Large intestine (tissue), 3 donors: ENCODE measurements around the gene DEDD. TPM values are rescaled to one million over a fixed set of nuclear protein-coding genes. Genes with fewer than 3 reads are reported as not detected.

Experiments used
- DNase-seq, 2 donors: peaks; one replicate each; pipeline versions ENCODE4 v3.0.0 to v3.0.0-alpha.2; 2013
- H3K27ac ChIP-seq: one replicate; pipeline ENCODE4 v1.5.1; 2013; ENCODE audit warnings: low read length
- H3K27me3 ChIP-seq: 2 replicates; pipeline ENCODE4 v1.6.1; 2013; ENCODE audit warnings: low read length; ENCODE audit not compliant: control insufficient read depth, insufficient read depth
- H3K36me3 ChIP-seq: 2 replicates; pipeline ENCODE4 v1.6.1; 2013; ENCODE audit warnings: low read length; ENCODE audit not compliant: control insufficient read depth, insufficient read depth
- H3K4me1 ChIP-seq: one replicate; pipeline ENCODE4 v1.6.1; 2013; ENCODE audit warnings: low read length; ENCODE audit not compliant: control insufficient read depth, insufficient read depth
- H3K4me3 ChIP-seq: one replicate; pipeline ENCODE4 v1.5.1; 2013; ENCODE audit warnings: low read length
- H3K9me3 ChIP-seq: one replicate; pipeline ENCODE4 v1.6.1; 2013; ENCODE audit warnings: mild to moderate bottlenecking, low read depth, low read length, moderate library complexity; ENCODE audit not compliant: control insufficient read depth
- WGBS: methylation state at CpG from one replicate; pipeline ENCODE4 v1.1.5; 2013; ENCODE audit warnings: low lambda C conversion rate; ENCODE audit not compliant: insufficient coverage; 5-methylcytosine and 5-hydroxymethylcytosine counted together
- polyA plus RNA-seq: library from polyadenylated mRNA; unstranded; fragments of 120-200 nt; gene quantifications from one replicate; pipeline ENCODE4 v1.2.1, GENCODE V29; 2013

Gene DEDD
- polyA plus RNA-seq, 1 donor = 33.0 TPM

DNA sequence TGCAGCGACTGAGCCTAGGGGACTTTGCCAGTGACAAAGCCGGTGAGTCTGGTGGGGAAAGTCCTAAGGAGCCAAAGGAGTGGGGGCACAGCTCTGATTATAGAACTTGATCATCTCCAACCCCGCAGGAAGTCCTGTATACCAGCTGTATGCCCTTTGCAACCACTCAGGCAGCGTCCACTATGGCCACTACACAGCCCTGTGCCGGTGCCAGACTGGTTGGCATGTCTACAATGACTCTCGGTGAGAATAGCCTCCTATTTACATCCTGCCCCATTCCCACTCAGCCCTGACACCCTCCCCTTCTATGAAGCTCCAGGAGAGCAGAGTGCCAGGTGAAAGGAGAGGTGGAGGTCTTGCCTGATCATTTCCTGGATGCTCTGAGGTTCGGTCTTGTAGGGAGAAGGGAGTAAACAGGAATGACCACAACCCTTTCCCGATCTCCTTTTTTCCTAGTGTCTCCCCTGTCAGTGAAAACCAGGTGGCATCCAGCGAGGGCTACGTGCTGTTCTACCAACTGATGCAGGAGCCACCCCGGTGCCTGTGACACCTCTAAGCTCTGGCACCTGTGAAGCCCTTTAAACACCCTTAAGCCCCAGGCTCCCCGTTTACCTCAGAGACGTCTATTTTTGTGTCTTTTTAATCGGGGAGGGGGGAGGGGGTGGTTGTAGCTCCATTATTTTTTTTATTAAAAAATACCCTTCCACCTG is 32.6 kb upstream of the DEDD start:
- Histone ChIP-seq H3K9me3 (no peaks in the 10 kb centered on the region), H3K36me3 (peaks cover 44% of the 10 kb centered on the region), H3K4me1 (peaks cover 28% of the 10 kb centered on the region), H3K27me3 (no peaks in the 10 kb centered on the region), H3K27ac (peak overlapping the region; percentile 78), H3K4me3 (peak overlapping the region; percentile 63)
- no peak for DNase-seq
- WGBS = no CpG with 5 or more reads among the region's 14 CpGs

DNA sequence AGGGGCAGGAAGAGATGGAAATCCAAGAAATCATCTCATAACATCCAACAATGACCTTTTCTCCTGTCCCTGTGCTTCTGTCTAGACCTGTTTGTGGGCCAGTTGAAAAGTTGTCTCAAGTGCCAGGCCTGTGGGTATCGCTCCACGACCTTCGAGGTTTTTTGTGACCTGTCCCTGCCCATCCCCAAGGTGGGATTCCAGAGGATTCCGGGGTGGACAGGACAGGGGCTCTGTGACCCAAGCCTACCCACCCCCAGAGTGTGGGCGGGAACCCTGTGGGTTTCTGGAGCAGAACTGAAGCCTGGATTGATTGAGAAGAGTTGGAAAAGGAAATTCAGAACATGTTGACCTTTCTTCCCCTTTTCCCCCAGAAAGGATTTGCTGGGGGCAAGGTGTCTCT is 31.3 kb upstream of the DEDD start:
- WGBS = no CpG with 5 or more reads among the region's 5 CpGs
- Histone ChIP-seq H3K27me3 (no peaks in the 10 kb centered on the region), H3K9me3 (no peaks in the 10 kb centered on the region), H3K27ac (no peak overlapping the region), H3K4me3 (no peak overlapping the region), H3K36me3 (peaks cover 33% of the 10 kb centered on the region), H3K4me1 (peaks cover 35% of the 10 kb centered on the region)
- DNase-seq = no peak

DNA sequence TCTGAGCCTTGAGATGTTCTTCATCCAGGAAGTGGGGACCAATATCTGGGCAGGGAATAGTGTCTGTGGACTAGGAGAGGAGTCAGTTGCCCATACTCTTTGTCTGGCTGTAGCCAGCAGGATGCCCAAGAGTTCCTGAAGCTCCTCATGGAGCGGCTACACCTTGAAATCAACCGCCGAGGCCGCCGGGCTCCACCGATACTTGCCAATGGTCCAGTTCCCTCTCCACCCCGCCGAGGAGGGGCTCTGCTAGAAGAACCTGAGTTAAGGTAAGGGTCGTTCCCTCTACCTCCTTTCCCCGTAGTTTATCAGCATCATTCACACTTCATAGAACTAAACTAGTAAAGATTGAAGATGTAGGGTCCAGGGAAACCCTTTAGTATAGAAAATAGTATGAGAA is 30.3 kb upstream of the DEDD start:
- H3K27ac ChIP-seq = no peak overlapping the region

DNA sequence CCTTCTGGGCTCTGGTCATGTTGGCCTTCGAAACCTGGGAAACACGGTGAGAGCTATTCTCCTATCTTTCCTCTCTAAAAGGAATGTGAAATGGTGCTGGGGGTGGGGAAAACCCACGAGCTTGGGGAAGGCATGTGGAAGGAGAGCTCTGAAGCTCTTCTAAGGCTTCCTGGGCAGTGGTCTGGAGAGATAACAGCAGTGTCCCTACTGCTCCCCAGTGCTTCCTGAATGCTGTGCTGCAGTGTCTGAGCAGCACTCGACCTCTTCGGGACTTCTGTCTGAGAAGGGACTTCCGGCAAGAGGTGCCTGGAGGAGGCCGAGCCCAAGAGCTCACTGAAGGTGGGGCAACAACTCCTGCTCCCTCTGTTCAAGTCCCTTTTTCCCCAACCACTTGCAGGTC is 29.6 kb upstream of the DEDD start:
- DNase-seq = peak in 1 of 2 donors; percentile 50
- no CpG with 5 or more reads among the region's 7 CpGs for WGBS
- H3K4me3 ChIP-seq = no peak overlapping the region

More for the DNA sequence above, 30.3 kb upstream of the DEDD start:
- no peak for DNase-seq
- Histone ChIP-seq H3K4me3 (no peak overlapping the region), H3K4me1 (peaks cover 39% of the 10 kb centered on the region), H3K27me3 (no peaks in the 10 kb centered on the region), H3K9me3 (no peaks in the 10 kb centered on the region), H3K36me3 (peaks cover 35% of the 10 kb centered on the region)
- WGBS = no CpG with 5 or more reads among the region's 10 CpGs

DNA sequence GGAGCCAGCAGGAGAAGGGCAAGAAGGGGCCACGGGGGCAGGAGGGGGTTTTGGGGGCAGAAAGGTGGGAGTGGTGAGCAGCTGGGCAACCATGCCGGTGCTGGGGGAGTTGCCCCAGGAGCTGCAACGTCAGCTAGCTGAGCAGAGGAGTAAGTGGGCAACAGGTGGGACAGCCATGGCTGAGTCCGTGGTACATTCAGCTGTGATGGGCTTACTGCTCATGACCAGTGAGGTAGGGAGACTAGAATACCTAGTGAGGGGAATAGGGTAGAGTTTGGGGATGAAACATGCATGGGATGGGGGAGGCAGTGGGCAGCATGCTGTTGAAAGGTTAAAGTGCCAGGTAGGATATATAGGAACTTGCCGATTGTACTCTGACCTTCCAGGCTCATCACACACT is 29.2 kb upstream of the DEDD start:
- H3K36me3 ChIP-seq = peaks cover 46% of the 10 kb centered on the region
- DNase-seq = no peak
- no peak overlapping the region for H3K4me3 ChIP-seq
- peaks cover 34% of the 10 kb centered on the region for H3K4me1 ChIP-seq
- no peaks in the 10 kb centered on the region for H3K9me3 ChIP-seq
- WGBS = no CpG with 5 or more reads among the region's 5 CpGs
- H3K27ac ChIP-seq = no peak overlapping the region
- no peaks in the 10 kb centered on the region for H3K27me3 ChIP-seq

More for the DNA sequence above, 29.6 kb upstream of the DEDD start:
- Histone ChIP-seq H3K27ac (peak overlapping the region; percentile 35), H3K36me3 (peaks cover 42% of the 10 kb centered on the region), H3K27me3 (no peaks in the 10 kb centered on the region), H3K9me3 (no peaks in the 10 kb centered on the region), H3K4me1 (peaks cover 36% of the 10 kb centered on the region)

DNA sequence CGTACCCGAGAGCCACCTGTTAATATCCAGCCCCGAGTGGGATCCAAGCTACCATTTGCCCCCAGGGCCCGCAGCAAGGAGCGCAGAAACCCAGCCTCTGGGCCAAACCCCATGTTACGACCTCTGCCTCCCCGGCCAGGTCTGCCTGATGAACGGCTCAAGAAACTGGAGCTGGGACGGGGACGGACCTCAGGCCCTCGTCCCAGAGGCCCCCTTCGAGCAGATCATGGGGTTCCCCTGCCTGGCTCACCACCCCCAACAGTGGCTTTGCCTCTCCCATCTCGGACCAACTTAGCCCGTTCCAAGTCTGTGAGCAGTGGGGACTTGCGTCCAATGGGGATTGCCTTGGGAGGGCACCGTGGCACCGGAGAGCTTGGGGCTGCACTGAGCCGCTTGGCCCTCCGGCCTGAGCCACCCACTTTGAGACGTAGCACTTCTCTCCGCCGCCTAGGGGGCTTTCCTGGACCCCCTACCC is 28.2 kb upstream of the DEDD start:
- Histone ChIP-seq H3K27ac (no peak overlapping the region), H3K27me3 (no peaks in the 10 kb centered on the region), H3K36me3 (peaks cover 46% of the 10 kb centered on the region), H3K4me3 (no peak overlapping the region), H3K9me3 (no peaks in the 10 kb centered on the region), H3K4me1 (peaks cover 34% of the 10 kb centered on the region)
- no CpG with 5 or more reads among the region's 22 CpGs for WGBS
- no peak for DNase-seq

DNA sequence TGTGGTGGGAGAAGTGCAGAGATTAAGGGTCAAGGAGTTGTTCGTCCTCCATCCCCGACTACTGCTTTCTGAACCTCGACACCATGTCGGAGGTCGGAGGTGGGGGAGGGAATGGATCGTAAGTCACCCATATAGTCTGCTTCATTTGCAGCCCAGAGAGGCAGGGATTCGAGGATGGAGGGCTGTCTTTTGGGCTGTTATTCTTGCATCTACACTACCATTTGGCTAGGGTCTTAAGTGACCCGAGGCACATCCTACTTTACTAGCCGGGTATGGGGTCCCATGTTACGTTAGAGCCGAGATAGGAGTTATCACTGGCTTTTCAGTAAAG is 27.4 kb upstream of the DEDD start:
- H3K27me3 ChIP-seq = no peaks in the 10 kb centered on the region
- H3K4me3 ChIP-seq = peak overlapping the region; percentile 90
- H3K36me3 ChIP-seq = peaks cover 44% of the 10 kb centered on the region
- no peaks in the 10 kb centered on the region for H3K9me3 ChIP-seq
- WGBS = no CpG with 5 or more reads among the region's 11 CpGs
- no peak for DNase-seq
- H3K4me1 ChIP-seq = peaks cover 27% of the 10 kb centered on the region
- H3K27ac ChIP-seq = peak overlapping the region; percentile 53

DNA sequence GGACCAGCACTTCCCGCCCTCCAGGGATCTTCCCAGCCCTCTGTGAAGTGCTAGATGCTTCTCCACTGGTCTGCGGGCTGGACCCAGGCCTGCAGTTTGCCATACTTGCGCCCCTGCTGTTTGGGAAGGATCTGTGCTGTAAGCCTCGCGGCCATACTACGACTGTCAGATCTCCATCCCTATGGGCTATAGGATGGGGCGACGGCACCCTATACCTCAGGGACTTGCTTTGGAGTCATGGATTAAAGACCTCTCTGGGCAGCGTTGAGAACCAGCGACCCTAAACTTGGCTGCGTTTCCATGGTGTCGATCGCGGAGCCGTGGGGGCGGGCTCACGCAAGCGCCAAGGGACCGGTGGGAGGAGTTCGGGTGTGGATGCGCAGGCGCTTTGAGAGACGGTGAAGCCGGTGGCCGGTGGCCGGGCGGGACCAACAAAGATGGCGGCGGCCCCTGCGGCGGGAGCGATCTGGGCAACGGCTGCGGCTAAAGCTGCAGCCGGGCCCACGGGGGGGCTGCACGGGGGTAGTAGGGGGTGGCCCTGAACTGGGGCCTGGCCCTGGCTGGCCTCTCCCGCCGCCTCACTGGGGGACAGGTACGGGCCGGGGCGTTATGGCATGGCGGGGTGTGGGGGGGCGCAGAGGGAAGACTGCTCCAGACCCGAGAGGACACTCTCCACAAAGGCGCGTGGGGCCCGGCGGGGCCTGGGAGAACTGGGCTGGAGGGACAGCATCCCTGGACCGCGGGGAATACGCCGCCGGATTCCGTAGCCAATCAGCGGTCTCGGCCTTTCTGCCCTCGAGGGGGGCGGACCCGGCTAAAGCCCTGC is 26.8 kb upstream of the DEDD start, which contains the start of gene USP21:
Gene USP21 (plus strand): TSS at position 414 of the 826 bp plus-strand sequence. CDS start 1,141 bp downstream, outside the sequence.
- Histone ChIP-seq H3K4me1 (peaks cover 27% of the 10 kb centered on the region), H3K36me3 (peaks cover 40% of the 10 kb centered on the region)
- no CpG with 5 or more reads among the region's 60 CpGs for WGBS

DNA sequence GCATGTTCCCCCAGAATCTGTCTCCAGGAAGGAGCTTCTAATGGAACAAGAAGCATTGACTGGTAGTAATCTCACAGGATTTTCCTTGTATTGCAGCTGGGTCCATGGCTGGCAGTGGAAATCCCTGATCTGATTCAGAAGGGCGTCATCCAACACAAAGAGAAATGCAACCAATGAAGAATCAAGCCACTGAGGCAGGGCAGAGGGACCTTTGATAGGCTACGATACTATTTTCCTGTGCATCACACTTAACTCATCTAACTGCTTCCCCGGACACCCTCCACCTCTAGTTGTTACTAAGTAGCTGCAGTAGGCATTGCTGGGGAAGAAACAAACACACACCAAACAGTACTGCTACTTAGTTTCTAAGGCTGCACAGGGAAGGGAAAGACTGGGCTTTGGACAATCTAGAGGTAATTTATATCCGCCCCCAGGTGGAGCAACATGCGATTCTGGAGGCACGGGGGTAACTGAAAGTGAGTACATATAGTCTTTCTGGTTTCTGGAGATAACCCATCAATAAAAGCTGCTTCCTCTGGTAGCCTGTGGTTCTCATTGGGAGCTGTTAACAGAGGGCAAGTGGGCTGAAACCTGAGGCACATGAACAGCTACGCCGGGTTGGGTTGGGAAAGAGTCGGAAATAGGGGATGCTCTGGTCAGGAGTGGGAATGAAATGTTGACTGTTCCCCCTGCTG is 26.0 kb upstream of the DEDD start:
- H3K36me3 ChIP-seq = peaks cover 33% of the 10 kb centered on the region
- H3K27me3 ChIP-seq = no peaks in the 10 kb centered on the region
- DNase-seq = no peak
- peak overlapping the region; percentile 63 for H3K27ac ChIP-seq
- H3K9me3 ChIP-seq = no peaks in the 10 kb centered on the region
- peaks cover 27% of the 10 kb centered on the region for H3K4me1 ChIP-seq
- no CpG with 5 or more reads among the region's 9 CpGs for WGBS
- H3K4me3 ChIP-seq = peak overlapping the region; percentile 90

More for the DNA sequence above, 26.8 kb upstream of the DEDD start, which contains the start of gene USP21:
- Histone ChIP-seq H3K27me3 (no peaks in the 10 kb centered on the region), H3K27ac (peak within 1 kb of the TSS; percentile 63), H3K4me3 (peak within 1 kb of the TSS; percentile 90), H3K9me3 (no peaks in the 10 kb centered on the region)
- DNase-seq = peak; percentile 88 to 92

DNA sequence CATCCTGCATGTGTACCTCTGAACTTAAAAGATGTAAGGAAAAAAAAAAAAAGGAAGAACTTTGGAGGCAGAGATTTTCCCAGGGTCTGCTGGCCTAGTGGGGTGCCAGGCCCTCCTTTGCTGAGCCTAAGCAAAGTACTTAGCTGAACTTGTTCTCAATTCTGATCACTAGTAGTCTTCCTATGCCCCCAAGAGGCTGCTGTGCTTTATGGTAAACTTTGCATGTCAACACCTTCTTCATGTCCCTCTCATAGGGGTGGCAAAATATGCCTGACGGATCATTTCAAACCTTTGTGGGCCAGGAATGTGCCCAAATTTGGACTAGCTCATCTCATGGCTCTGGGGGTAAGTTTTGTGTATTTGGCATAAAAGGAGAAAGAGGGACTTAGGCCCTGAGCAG is 25.4 kb upstream of the DEDD start:
- no peaks in the 10 kb centered on the region for H3K27me3 ChIP-seq
- no peaks in the 10 kb centered on the region for H3K9me3 ChIP-seq
- H3K4me1 ChIP-seq = peaks cover 27% of the 10 kb centered on the region
- H3K36me3 ChIP-seq = peaks cover 29% of the 10 kb centered on the region
- no peak overlapping the region for H3K27ac ChIP-seq
- no CpG with 5 or more reads among the region's 1 CpG for WGBS
- no peak for DNase-seq
- no peak overlapping the region for H3K4me3 ChIP-seq
